Tibial nerve (tissue), 4 donors: Measurements from ENCODE around the gene GMPS.

Source experiments
- EP300 ChIP-seq, 2 donors: sonication (generic); formaldehyde crosslinking; IDR thresholded peaks; one replicate each; pipeline ENCODE4 v1.6.1; 2017; ENCODE audit warnings: antibody characterized with exemption in 2 of 2, mild to moderate bottlenecking in 1 of 2
- POLR2A ChIP-seq, 2 donors: fragments of 450-650 bp; IDR thresholded peaks; one replicate each; pipeline ENCODE4 v1.6.1; 2017; ENCODE audit warnings: antibody characterized with exemption in 2 of 2, mild to moderate bottlenecking in 2 of 2, moderate library complexity in 2 of 2
- TF ChIP-seq, protein P1 (sequence below), 5 experiments: fragments of 200-600 bp in 3 of 5; fragments of 450-650 bp in 2 of 5; sonication (generic) in 3 of 5; IDR thresholded peaks; one replicate each; pipeline ENCODE4 v1.5.1; 2016 to 2019; ENCODE audit warnings: antibody characterized with exemption in 5 of 5, mild to moderate bottlenecking in 3 of 5, moderate library complexity in 2 of 5

DNA sequence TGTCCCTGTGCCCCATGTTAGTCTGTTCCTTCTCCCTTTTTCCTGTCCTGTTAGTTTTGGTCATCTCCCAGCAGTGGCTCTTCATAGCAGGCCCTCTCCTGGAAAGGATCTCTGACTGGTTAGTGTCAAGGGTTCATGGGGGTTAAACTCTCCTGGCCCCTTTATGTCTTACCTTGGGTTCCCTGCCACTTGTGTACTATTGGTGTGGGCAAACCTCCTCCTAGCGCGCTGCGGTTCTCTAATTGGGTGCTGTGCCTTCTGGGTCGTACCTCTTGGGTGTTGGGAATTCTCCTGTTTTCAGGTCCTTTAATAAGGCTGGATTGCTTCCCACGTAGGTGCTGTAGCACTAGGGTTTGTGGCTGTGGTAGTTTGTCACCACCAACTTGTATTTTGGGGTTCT lies 18.8 kb downstream of the GMPS start:
- TF ChIP-seq POLR2A (IDR thresholded peaks at IDR 0.05) (no peak), EP300 (IDR thresholded peaks at IDR 0.05) (no peak)
- TF ChIP-seq, protein P1, sequence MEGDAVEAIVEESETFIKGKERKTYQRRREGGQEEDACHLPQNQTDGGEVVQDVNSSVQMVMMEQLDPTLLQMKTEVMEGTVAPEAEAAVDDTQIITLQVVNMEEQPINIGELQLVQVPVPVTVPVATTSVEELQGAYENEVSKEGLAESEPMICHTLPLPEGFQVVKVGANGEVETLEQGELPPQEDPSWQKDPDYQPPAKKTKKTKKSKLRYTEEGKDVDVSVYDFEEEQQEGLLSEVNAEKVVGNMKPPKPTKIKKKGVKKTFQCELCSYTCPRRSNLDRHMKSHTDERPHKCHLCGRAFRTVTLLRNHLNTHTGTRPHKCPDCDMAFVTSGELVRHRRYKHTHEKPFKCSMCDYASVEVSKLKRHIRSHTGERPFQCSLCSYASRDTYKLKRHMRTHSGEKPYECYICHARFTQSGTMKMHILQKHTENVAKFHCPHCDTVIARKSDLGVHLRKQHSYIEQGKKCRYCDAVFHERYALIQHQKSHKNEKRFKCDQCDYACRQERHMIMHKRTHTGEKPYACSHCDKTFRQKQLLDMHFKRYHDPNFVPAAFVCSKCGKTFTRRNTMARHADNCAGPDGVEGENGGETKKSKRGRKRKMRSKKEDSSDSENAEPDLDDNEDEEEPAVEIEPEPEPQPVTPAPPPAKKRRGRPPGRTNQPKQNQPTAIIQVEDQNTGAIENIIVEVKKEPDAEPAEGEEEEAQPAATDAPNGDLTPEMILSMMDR (IDR thresholded peaks at IDR 0.05) = no peak
